ENCODE measurements around the gene ROGDI. TPM values are rescaled to one million over a fixed set of nuclear protein-coding genes. Genes with fewer than 3 reads are reported as not detected.

The ROGDI gene
- total and polyA plus RNA-seq, 9 donors = 8.5 to 17.0 (median 14.7) TPM

DNA sequence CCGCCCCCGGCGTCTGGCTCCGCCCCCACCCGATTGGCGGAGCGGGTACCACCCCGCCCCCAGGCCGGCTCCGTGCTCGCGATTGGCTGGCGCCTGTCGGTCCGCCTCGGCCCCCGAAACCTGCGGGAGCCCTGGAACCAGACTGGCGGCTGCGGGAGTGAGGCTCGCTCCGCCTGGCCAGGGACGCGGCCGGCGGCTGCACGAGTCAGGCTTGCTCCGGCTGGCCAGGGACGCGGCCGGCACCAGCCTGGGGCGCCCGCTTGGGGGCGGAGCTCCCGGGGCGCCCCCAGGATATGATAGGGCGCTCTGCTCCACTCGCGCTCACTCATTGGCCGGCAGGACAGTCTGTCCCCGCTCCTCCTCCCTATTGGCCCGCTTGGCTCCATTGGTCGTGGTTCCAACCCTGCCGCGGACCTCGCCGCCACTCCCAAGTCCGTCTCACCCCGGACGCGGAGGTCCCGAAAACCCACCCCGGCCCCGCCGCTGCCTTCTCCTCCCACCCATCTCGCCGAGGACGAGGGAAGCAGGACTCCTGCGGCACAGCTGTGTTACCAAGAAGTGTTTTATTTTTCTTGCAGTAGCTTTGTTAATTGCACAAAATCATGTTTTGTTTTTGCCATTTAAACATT lies 340 bp upstream of the ROGDI start:
- 0% methylated on average over 43 of the region's 59 CpGs for WGBS (ENCODE audit: insufficient coverage)
- Histone ChIP-seq H3K4me1 (ENCODE audit: control insufficient read depth, insufficient read depth, low read length) (peaks cover 20% of the 10 kb centered on the region), H3K4me3 (ENCODE audit: low read length) (peak overlapping the region; percentile 45), H3K9me3 (replicated peaks; ENCODE audit: control insufficient read depth, low read depth, low read length) (no peaks in the 10 kb centered on the region), H3K27ac (ENCODE audit: low read length) (peak overlapping the region; percentile 29), H3K27me3 (ENCODE audit: control insufficient read depth, insufficient read depth, low read length) (no peaks in the 10 kb centered on the region), H3K36me3 (ENCODE audit: control insufficient read depth, insufficient read depth, low read length) (peaks cover 51% of the 10 kb centered on the region)
- peak; percentile 97 for DNase-seq

GRCh38 chr16:4801051-4801961 lies 1.1 kb downstream of the ROGDI start:
- no peak for DNase-seq
- WGBS (ENCODE audit: insufficient coverage) = 52% methylated on average over 15 of the region's 29 CpGs
- H3K4me1 ChIP-seq (ENCODE audit: control insufficient read depth, insufficient read depth, low read length) = peaks cover 20% of the 10 kb centered on the region
- peaks cover 43% of the 10 kb centered on the region for H3K36me3 ChIP-seq (ENCODE audit: control insufficient read depth, insufficient read depth, low read length)
- H3K9me3 ChIP-seq (replicated peaks; ENCODE audit: control insufficient read depth, low read depth, low read length) = no peaks in the 10 kb centered on the region
- no peaks in the 10 kb centered on the region for H3K27me3 ChIP-seq (ENCODE audit: control insufficient read depth, insufficient read depth, low read length)
- H3K27ac ChIP-seq (ENCODE audit: low read length) = no peak overlapping the region
- H3K4me3 ChIP-seq (ENCODE audit: low read length) = peak overlapping the region; percentile 45

- peaks cover 20% of the 10 kb centered on the region for H3K4me1 ChIP-seq (ENCODE audit: control insufficient read depth, insufficient read depth, low read length)
- 56% methylated on average over 15 of the region's 17 CpGs for WGBS (ENCODE audit: insufficient coverage)
- no peak overlapping the region for H3K27ac ChIP-seq (ENCODE audit: low read length)
- DNase-seq = peak; percentile 37
- H3K36me3 ChIP-seq (ENCODE audit: control insufficient read depth, insufficient read depth, low read length) = peaks cover 38% of the 10 kb centered on the region
- H3K27me3 ChIP-seq (ENCODE audit: control insufficient read depth, insufficient read depth, low read length) = no peaks in the 10 kb centered on the region
- no peaks in the 10 kb centered on the region for H3K9me3 ChIP-seq (replicated peaks; ENCODE audit: control insufficient read depth, low read depth, low read length)
- H3K4me3 ChIP-seq (ENCODE audit: low read length) = no peak overlapping the region
Observed at GRCh38 chr16:4800290-4801041, 2.0 kb downstream of the ROGDI start.

- Histone ChIP-seq H3K36me3 (ENCODE audit: control insufficient read depth, insufficient read depth, low read length) (peaks cover 27% of the 10 kb centered on the region), H3K4me3 (ENCODE audit: low read length) (no peak overlapping the region), H3K9me3 (replicated peaks; ENCODE audit: control insufficient read depth, low read depth, low read length) (no peaks in the 10 kb centered on the region), H3K4me1 (ENCODE audit: control insufficient read depth, insufficient read depth, low read length) (peaks cover 20% of the 10 kb centered on the region), H3K27ac (ENCODE audit: low read length) (no peak overlapping the region), H3K27me3 (ENCODE audit: control insufficient read depth, insufficient read depth, low read length) (no peaks in the 10 kb centered on the region)
- WGBS (ENCODE audit: insufficient coverage) = 95% methylated on average over 18 of the region's 19 CpGs
- DNase-seq = no peak
Observed at GRCh38 chr16:4799171-4799855, 3.1 kb downstream of the ROGDI start.

DNA sequence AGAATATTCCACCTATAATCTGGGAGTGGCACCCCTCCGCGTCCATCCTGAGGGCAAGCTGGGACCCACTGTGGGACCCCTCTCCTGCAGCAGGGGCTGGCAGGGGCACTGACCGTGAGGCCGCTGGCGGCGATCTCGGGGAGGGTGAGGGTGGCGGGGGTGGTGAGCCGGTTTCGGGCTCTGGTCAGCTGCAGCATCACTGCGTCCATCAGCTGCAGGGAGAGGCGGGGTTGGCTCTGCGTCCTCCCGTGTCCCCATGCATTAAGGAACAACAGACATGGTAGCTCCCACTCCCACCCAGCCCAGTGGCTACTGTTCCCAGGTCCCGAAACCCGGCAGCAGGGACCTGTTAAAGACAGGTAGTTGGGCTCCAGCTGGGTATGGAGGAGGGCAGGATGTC lies 4.0 kb downstream of the ROGDI start:
- Histone ChIP-seq H3K36me3 (ENCODE audit: control insufficient read depth, insufficient read depth, low read length) (peaks cover 23% of the 10 kb centered on the region), H3K4me1 (ENCODE audit: control insufficient read depth, insufficient read depth, low read length) (peaks cover 20% of the 10 kb centered on the region), H3K4me3 (ENCODE audit: low read length) (no peak overlapping the region), H3K9me3 (replicated peaks; ENCODE audit: control insufficient read depth, low read depth, low read length) (no peaks in the 10 kb centered on the region), H3K27ac (ENCODE audit: low read length) (no peak overlapping the region), H3K27me3 (ENCODE audit: control insufficient read depth, insufficient read depth, low read length) (no peaks in the 10 kb centered on the region)
- WGBS (ENCODE audit: insufficient coverage) = 86% methylated on average over 9 of the region's 16 CpGs
- no peak for DNase-seq

GRCh38 chr16:4797805-4798252 lies 4.6 kb downstream of the ROGDI start:
- 93% methylated on average over 18 of the region's 22 CpGs for WGBS (ENCODE audit: insufficient coverage)
- H3K4me1 ChIP-seq (ENCODE audit: control insufficient read depth, insufficient read depth, low read length) = peaks cover 20% of the 10 kb centered on the region

DNA sequence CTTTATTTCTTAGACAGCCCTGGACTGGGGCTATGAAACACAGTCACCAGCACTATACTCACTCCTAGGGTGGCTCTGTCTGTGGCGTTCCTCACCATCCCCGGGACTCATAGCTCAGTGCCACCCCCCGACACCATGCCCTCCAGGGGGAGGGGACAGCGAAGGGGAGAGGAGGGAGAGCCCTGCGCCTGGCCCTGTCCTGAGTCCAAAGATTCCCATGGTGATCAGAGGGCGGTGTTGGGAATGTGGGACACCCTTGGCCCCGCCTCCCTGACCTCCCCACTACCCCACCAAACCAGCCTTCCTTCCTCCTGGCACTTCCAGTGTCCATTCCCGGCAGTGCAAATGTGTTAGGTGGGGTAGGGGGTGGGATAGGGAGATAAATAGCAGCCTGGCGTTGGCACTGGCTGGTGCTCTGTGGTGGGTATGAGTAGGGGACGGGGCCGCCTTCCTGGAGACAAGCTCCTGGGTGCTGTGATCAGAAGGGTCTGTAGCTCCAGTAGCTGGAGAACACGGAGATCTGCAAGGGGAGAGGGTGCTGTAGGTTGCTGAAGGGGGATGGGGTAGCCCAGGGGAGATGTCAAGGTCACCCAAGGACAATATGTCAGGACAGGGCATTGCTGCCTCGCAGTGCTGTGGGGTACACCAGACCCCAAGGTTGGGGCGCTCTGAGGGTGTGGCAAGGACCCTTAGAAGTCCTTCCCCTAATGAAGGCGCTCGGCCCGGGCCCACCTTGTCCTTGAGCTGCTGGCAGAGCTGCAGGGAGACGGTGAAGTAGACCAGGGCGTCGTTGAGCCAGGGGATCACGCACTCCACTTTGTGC lies 5.2 kb downstream of the ROGDI start:
- Histone ChIP-seq H3K27ac (ENCODE audit: low read length) (no peak overlapping the region), H3K27me3 (ENCODE audit: control insufficient read depth, insufficient read depth, low read length) (no peaks in the 10 kb centered on the region), H3K4me1 (ENCODE audit: control insufficient read depth, insufficient read depth, low read length) (peaks cover 20% of the 10 kb centered on the region), H3K9me3 (replicated peaks; ENCODE audit: control insufficient read depth, low read depth, low read length) (no peaks in the 10 kb centered on the region), H3K4me3 (ENCODE audit: low read length) (no peak overlapping the region), H3K36me3 (ENCODE audit: control insufficient read depth, insufficient read depth, low read length) (peaks cover 23% of the 10 kb centered on the region)
- no peak for DNase-seq
- 90% methylated on average over 13 of the region's 21 CpGs for WGBS (ENCODE audit: insufficient coverage)

More at GRCh38 chr16:4797805-4798252, 4.6 kb downstream of the ROGDI start:
- DNase-seq = no peak
- Histone ChIP-seq H3K4me3 (ENCODE audit: low read length) (no peak overlapping the region), H3K36me3 (ENCODE audit: control insufficient read depth, insufficient read depth, low read length) (peaks cover 23% of the 10 kb centered on the region), H3K27ac (ENCODE audit: low read length) (no peak overlapping the region), H3K27me3 (ENCODE audit: control insufficient read depth, insufficient read depth, low read length) (no peaks in the 10 kb centered on the region), H3K9me3 (replicated peaks; ENCODE audit: control insufficient read depth, low read depth, low read length) (no peaks in the 10 kb centered on the region)

GRCh38 chr16:4795828-4796572 lies 6.4 kb downstream of the ROGDI start:
- 89% methylated on average over 17 of the region's 30 CpGs for WGBS (ENCODE audit: insufficient coverage)
- no peak overlapping the region for H3K4me3 ChIP-seq (ENCODE audit: low read length)
- no peaks in the 10 kb centered on the region for H3K27me3 ChIP-seq (ENCODE audit: control insufficient read depth, insufficient read depth, low read length)
- H3K36me3 ChIP-seq (ENCODE audit: control insufficient read depth, insufficient read depth, low read length) = peaks cover 23% of the 10 kb centered on the region
- DNase-seq = no peak
- no peaks in the 10 kb centered on the region for H3K9me3 ChIP-seq (replicated peaks; ENCODE audit: control insufficient read depth, low read depth, low read length)
- H3K27ac ChIP-seq (ENCODE audit: low read length) = no peak overlapping the region
- peaks cover 10% of the 10 kb centered on the region for H3K4me1 ChIP-seq (ENCODE audit: control insufficient read depth, insufficient read depth, low read length)
